HG03045 (cell line): ENCODE measurements around the gene NOS3.
"Not testable (repeated sequence)": the region's sequence is repeated elsewhere in the genome, so short reads cannot be mapped to it uniquely, and the experiment has no call there.

Experiments
- ATAC-seq: cut with Tn5 transposase; IDR thresholded peaks from one replicate; pipeline ENCODE4 v1.9.1; 2021; ENCODE audit warnings: mild to moderate bottlenecking, moderate library complexity; ENCODE audit not compliant: unreplicated experiment

NOS3 gene

GRCh38 chr7:151013733-151014497, 23.1 kb downstream of the NOS3 start:
- ATAC-seq: peak; percentile 42

GRCh38 chr7:151014950-151015349, 24.1 kb downstream of the NOS3 start:
- no peak for ATAC-seq

GRCh38 chr7:151015967-151016366, 25.1 kb downstream of the NOS3 start:
- no peak for ATAC-seq

GRCh38 chr7:151016505-151016904, 25.7 kb downstream of the NOS3 start:
- ATAC-seq: no peak

- no peak for ATAC-seq
These were observed 26.1 kb downstream of the NOS3 start for GRCh38 chr7:151016942-151017341.

GRCh38 chr7:151017370-151017952, 26.6 kb downstream of the NOS3 start:
- no peak for ATAC-seq

- no peak for ATAC-seq
These were observed 27.2 kb downstream of the NOS3 start for GRCh38 chr7:151017953-151018420.

- ATAC-seq: no peak
These were observed 27.8 kb downstream of the NOS3 start for GRCh38 chr7:151018421-151019129.

GRCh38 chr7:151019130-151019447, 28.3 kb downstream of the NOS3 start:
- ATAC-seq: no peak

- no peak for ATAC-seq
These were observed 29.4 kb downstream of the NOS3 start for GRCh38 chr7:151020231-151020630.

GRCh38 chr7:151023232-151023631, 32.4 kb downstream of the NOS3 start:
- ATAC-seq: no peak

GRCh38 chr7:151024435-151025056, 33.7 kb downstream of the NOS3 start, which contains the start of gene ATG9B:
TSS of gene ATG9B (minus strand) at chr7:151024494. CDS start at chr7:151024423, 71 bp downstream.
- ATAC-seq: no peak

- no peak for ATAC-seq
These were observed 35.3 kb downstream of the NOS3 start for GRCh38 chr7:151025924-151026671.

GRCh38 chr7:151026771-151027727, 36.2 kb downstream of the NOS3 start:
- not testable (repeated sequence) for ATAC-seq

- peak; percentile 7 for ATAC-seq
These were observed 36.9 kb downstream of the NOS3 start for GRCh38 chr7:151027728-151028130.

GRCh38 chr7:151028131-151028947, 37.5 kb downstream of the NOS3 start, which contains the start of gene ABCB8:
TSS of gene ABCB8 (plus strand) at chr7:151028450. CDS start at chr7:151028516, 66 bp downstream.
- peak; percentile 98 for ATAC-seq

GRCh38 chr7:151028948-151029501, 38.2 kb downstream of the NOS3 start:
- ATAC-seq: no peak

- no peak for ATAC-seq
These were observed 40.2 kb downstream of the NOS3 start for GRCh38 chr7:151031011-151031410.
